HepG2 (cell line): ENCODE results near the gene PRKG1.

Experiments
- BORCS8-MEF2B ChIP-seq: sonication (generic); formaldehyde crosslinking; IDR thresholded peaks from 2 replicates; pipeline ENCODE4 v1.8.0; 2022; ENCODE audit warnings: mild to moderate bottlenecking, missing genetic modification reagents
- MYC ChIP-seq: sonication (generic); formaldehyde crosslinking; IDR thresholded peaks from 2 replicates; pipeline ENCODE4 v1.9.0; 2021; ENCODE audit warnings: missing genetic modification reagents, borderline replicate concordance

GRCh38 chr10:52210161-52210560 lies 1135.9 kb downstream of the PRKG1 start:
- no peak for TF ChIP-seq MYC (CRISPR knock-in tag)
- no peak for TF ChIP-seq BORCS8-MEF2B (CRISPR knock-in tag)
